ENCODE data around the gene CACNB4.

CACNB4 gene

GRCh38 chr2:152075461-152076050 is 23.3 kb downstream of the CACNB4 start:
- Mint-ChIP-seq H3K36me3 (peaks cover 0 to 3% of the 10 kb centered on the region in 2 donors), H3K4me1 (peaks cover 4 to 7% of the 10 kb centered on the region in 2 donors), H3K27me3 (no peaks in the 10 kb centered on the region), H3K27ac (no peak overlapping the region), H3K4me3 (no peak overlapping the region), H3K9me3 (peaks cover 4% of the 10 kb centered on the region in 2 donors)
- DNase-seq (no peak), ATAC-seq (replicated peaks) (no peak)

- no peaks in the 10 kb centered on the region for H3K27me3 Mint-ChIP-seq
- peaks cover 4% of the 10 kb centered on the region in 2 donors for H3K9me3 Mint-ChIP-seq
- ATAC-seq (replicated peaks) (no peak), DNase-seq (no peak)
- peaks cover 0 to 3% of the 10 kb centered on the region in 2 donors for H3K36me3 Mint-ChIP-seq
- peaks cover 6 to 11% of the 10 kb centered on the region in 2 donors for H3K4me1 Mint-ChIP-seq
- H3K4me3 Mint-ChIP-seq, result no peak overlapping the region
- H3K27ac Mint-ChIP-seq, result no peak overlapping the region
These were observed 26.8 kb downstream of the CACNB4 start for GRCh38 chr2:152072011-152072410.

- Mint-ChIP-seq H3K9me3 (peaks cover 4% of the 10 kb centered on the region in 2 donors), H3K4me1 (peaks cover 6 to 11% of the 10 kb centered on the region in 2 donors), H3K4me3 (no peak overlapping the region), H3K27me3 (no peaks in the 10 kb centered on the region), H3K36me3 (peaks cover 0 to 3% of the 10 kb centered on the region in 2 donors), H3K27ac (no peak overlapping the region)
- DNase-seq (no peak), ATAC-seq (replicated peaks) (no peak)
These were observed 27.3 kb downstream of the CACNB4 start for GRCh38 chr2:152071518-152071917.

GRCh38 chr2:152071092-152071491 is 27.8 kb downstream of the CACNB4 start:
- Mint-ChIP-seq H3K36me3 (peaks cover 0 to 4% of the 10 kb centered on the region in 2 donors), H3K27ac (peak overlapping the region; percentile 21), H3K4me3 (no peak overlapping the region), H3K4me1 (peaks cover 6 to 11% of the 10 kb centered on the region in 2 donors), H3K27me3 (peaks cover 0 to 2% of the 10 kb centered on the region in 2 donors), H3K9me3 (peaks cover 4% of the 10 kb centered on the region in 2 donors)
- peak; percentile 75 to 83 for ATAC-seq (replicated peaks)
- DNase-seq, result no peak

GRCh38 chr2:152068226-152068625 is 30.6 kb downstream of the CACNB4 start:
- DNase-seq (no peak), ATAC-seq (replicated peaks) (no peak)
- H3K4me3 Mint-ChIP-seq, result no peak overlapping the region
- peaks cover 0 to 4% of the 10 kb centered on the region in 2 donors for H3K27me3 Mint-ChIP-seq
- H3K36me3 Mint-ChIP-seq, result peaks cover 0 to 3% of the 10 kb centered on the region in 2 donors
- peaks cover 6 to 16% of the 10 kb centered on the region in 2 donors for H3K4me1 Mint-ChIP-seq
- H3K27ac Mint-ChIP-seq, result no peak overlapping the region
- peaks cover 0 to 2% of the 10 kb centered on the region in 2 donors for H3K9me3 Mint-ChIP-seq

- no peak overlapping the region for H3K4me3 Mint-ChIP-seq
- H3K36me3 Mint-ChIP-seq, result peaks cover 0 to 3% of the 10 kb centered on the region in 2 donors
- H3K27ac Mint-ChIP-seq, result no peak overlapping the region
- peaks cover 0 to 2% of the 10 kb centered on the region in 2 donors for H3K9me3 Mint-ChIP-seq
- ATAC-seq (replicated peaks), result no peak
- H3K27me3 Mint-ChIP-seq, result peaks cover 0 to 4% of the 10 kb centered on the region in 2 donors
- H3K4me1 Mint-ChIP-seq, result peaks cover 6 to 16% of the 10 kb centered on the region in 2 donors
- no peak for DNase-seq
These were observed 31.0 kb downstream of the CACNB4 start for GRCh38 chr2:152067823-152068222.

GRCh38 chr2:152065945-152066344 is 32.9 kb downstream of the CACNB4 start:
- peaks cover 0 to 2% of the 10 kb centered on the region in 2 donors for H3K9me3 Mint-ChIP-seq
- peaks cover 0 to 4% of the 10 kb centered on the region in 2 donors for H3K27me3 Mint-ChIP-seq
- no peak overlapping the region for H3K4me3 Mint-ChIP-seq
- H3K27ac Mint-ChIP-seq, result no peak overlapping the region
- H3K36me3 Mint-ChIP-seq, result peaks cover 0 to 3% of the 10 kb centered on the region in 2 donors
- H3K4me1 Mint-ChIP-seq, result peaks cover 9 to 21% of the 10 kb centered on the region in 2 donors
- DNase-seq (no peak), ATAC-seq (replicated peaks) (no peak)

- no peak overlapping the region for H3K27ac Mint-ChIP-seq
- H3K9me3 Mint-ChIP-seq, result peaks cover 0 to 6% of the 10 kb centered on the region in 2 donors
- peaks cover 0 to 9% of the 10 kb centered on the region in 2 donors for H3K27me3 Mint-ChIP-seq
- no peak overlapping the region for H3K4me3 Mint-ChIP-seq
- ATAC-seq (replicated peaks) (no peak), DNase-seq (no peak)
- H3K4me1 Mint-ChIP-seq, result peaks cover 5 to 14% of the 10 kb centered on the region in 2 donors
- peaks cover 4 to 6% of the 10 kb centered on the region in 2 donors for H3K36me3 Mint-ChIP-seq
These were observed 34.8 kb downstream of the CACNB4 start for GRCh38 chr2:152064001-152064400.

- H3K27ac Mint-ChIP-seq, result no peak overlapping the region
- peaks cover 0 to 9% of the 10 kb centered on the region in 2 donors for H3K27me3 Mint-ChIP-seq
- no peak overlapping the region for H3K4me3 Mint-ChIP-seq
- peaks cover 5 to 14% of the 10 kb centered on the region in 2 donors for H3K4me1 Mint-ChIP-seq
- DNase-seq (no peak), ATAC-seq (replicated peaks) (no peak)
- H3K9me3 Mint-ChIP-seq, result peaks cover under 1 to 6% of the 10 kb centered on the region in 2 donors
- H3K36me3 Mint-ChIP-seq, result peaks cover 5 to 6% of the 10 kb centered on the region in 2 donors
These were observed 35.4 kb downstream of the CACNB4 start for GRCh38 chr2:152063325-152063924.

GRCh38 chr2:152062125-152063091 is 36.4 kb downstream of the CACNB4 start:
- Mint-ChIP-seq H3K4me1 (peaks cover 5 to 14% of the 10 kb centered on the region in 2 donors), H3K36me3 (peaks cover 11 to 12% of the 10 kb centered on the region in 2 donors), H3K27ac (peak overlapping the region; percentile 52), H3K9me3 (peaks cover 7 to 12% of the 10 kb centered on the region in 2 donors), H3K4me3 (peak overlapping the region in 1 of 2 donors; percentile 16), H3K27me3 (peaks cover 0 to 9% of the 10 kb centered on the region in 2 donors)
- DNase-seq, result no peak
- peak; percentile 74 to 78 for ATAC-seq (replicated peaks)

- H3K9me3 Mint-ChIP-seq, result peaks cover 7 to 12% of the 10 kb centered on the region in 2 donors
- H3K4me1 Mint-ChIP-seq, result peaks cover 10 to 19% of the 10 kb centered on the region in 2 donors
- no peak for ATAC-seq (replicated peaks)
- H3K27ac Mint-ChIP-seq, result no peak overlapping the region
- peaks cover 11 to 13% of the 10 kb centered on the region in 2 donors for H3K36me3 Mint-ChIP-seq
- H3K27me3 Mint-ChIP-seq, result peaks cover 0 to 9% of the 10 kb centered on the region in 2 donors
- no peak for DNase-seq
- H3K4me3 Mint-ChIP-seq, result no peak overlapping the region
These were observed 37.5 kb downstream of the CACNB4 start for GRCh38 chr2:152061383-152061782.

GRCh38 chr2:152058655-152059054 is 40.2 kb downstream of the CACNB4 start:
- Mint-ChIP-seq H3K36me3 (peaks cover 11 to 13% of the 10 kb centered on the region in 2 donors), H3K27ac (no peak overlapping the region), H3K4me3 (no peak overlapping the region), H3K4me1 (peaks cover 17 to 38% of the 10 kb centered on the region in 2 donors), H3K9me3 (peaks cover 7 to 9% of the 10 kb centered on the region in 2 donors), H3K27me3 (peaks cover 0 to 5% of the 10 kb centered on the region in 2 donors)
- ATAC-seq (replicated peaks), result no peak
- no peak for DNase-seq

GRCh38 chr2:152056418-152056817 is 42.4 kb downstream of the CACNB4 start:
- Mint-ChIP-seq H3K4me1 (peaks cover 14 to 29% of the 10 kb centered on the region in 2 donors), H3K27me3 (peaks cover 0 to 5% of the 10 kb centered on the region in 2 donors), H3K36me3 (peaks cover 11 to 13% of the 10 kb centered on the region in 2 donors), H3K27ac (no peak overlapping the region), H3K4me3 (no peak overlapping the region), H3K9me3 (peaks cover 7 to 9% of the 10 kb centered on the region in 2 donors)
- ATAC-seq (replicated peaks) (no peak), DNase-seq (no peak)
